Activated T-cell treated with anti-CD3 and anti-CD28 coated beads, Interleukin-2, amount 50 U/mL, for 72 hours (primary cell): Measurements from ENCODE around the gene BST1. TPM values are rescaled to one million over a fixed set of nuclear protein-coding genes. Genes with fewer than 3 reads are reported as not detected.

ENCODE experiments used
- ATAC-seq, 2 donors: fragments of 150-1000 bp; cut with Tn5 transposase; replicated peaks in 1 of 2; 2 replicates each; pipeline ENCODE4 v1.10.0; 2021; ENCODE audit warnings: moderate library complexity in 2 of 2, mild to moderate bottlenecking in 1 of 2
- DNase-seq, 2 donors: peaks; one replicate each; pipeline ENCODE4 v3.0.0; 2021 to 2022; ENCODE audit warnings: mixed read lengths in 1 of 2
- H3K27ac Mint-ChIP-seq: one replicate; pipeline ENCODE4 v1.8.0; 2022; ENCODE audit warnings: mild to moderate bottlenecking, moderate library complexity, mixed read lengths
- H3K27me3 Mint-ChIP-seq: one replicate; pipeline ENCODE4 v1.8.0; 2022; ENCODE audit warnings: low read depth, mixed read lengths
- H3K36me3 Mint-ChIP-seq, 2 donors: one replicate each; pipeline ENCODE4 v1.8.0; 2022; ENCODE audit warnings: mixed read lengths in 2 of 2, mild to moderate bottlenecking in 1 of 2; ENCODE audit not compliant: insufficient read depth in 2 of 2
- H3K4me1 Mint-ChIP-seq: one replicate; pipeline ENCODE4 v1.8.0; 2022; ENCODE audit warnings: low read depth, mixed read lengths
- H3K4me3 Mint-ChIP-seq, 2 donors: one replicate each; pipeline ENCODE4 v1.8.0; 2022; ENCODE audit warnings: mild to moderate bottlenecking in 2 of 2, mixed read lengths in 2 of 2, moderate library complexity in 2 of 2
- H3K9me3 Mint-ChIP-seq, 2 donors: one replicate each; pipeline ENCODE4 v1.8.0; 2022; ENCODE audit warnings: mixed read lengths in 2 of 2
- total RNA-seq, 2 donors: library from RNA; stranded (reverse); gene quantifications; one replicate each; pipeline ENCODE4 v1.2.3, GENCODE V29; 2022

Gene BST1, protein sequence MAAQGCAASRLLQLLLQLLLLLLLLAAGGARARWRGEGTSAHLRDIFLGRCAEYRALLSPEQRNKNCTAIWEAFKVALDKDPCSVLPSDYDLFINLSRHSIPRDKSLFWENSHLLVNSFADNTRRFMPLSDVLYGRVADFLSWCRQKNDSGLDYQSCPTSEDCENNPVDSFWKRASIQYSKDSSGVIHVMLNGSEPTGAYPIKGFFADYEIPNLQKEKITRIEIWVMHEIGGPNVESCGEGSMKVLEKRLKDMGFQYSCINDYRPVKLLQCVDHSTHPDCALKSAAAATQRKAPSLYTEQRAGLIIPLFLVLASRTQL
- under 1 TPM; 0.24 to 0.65 TPM for total RNA-seq

DNA sequence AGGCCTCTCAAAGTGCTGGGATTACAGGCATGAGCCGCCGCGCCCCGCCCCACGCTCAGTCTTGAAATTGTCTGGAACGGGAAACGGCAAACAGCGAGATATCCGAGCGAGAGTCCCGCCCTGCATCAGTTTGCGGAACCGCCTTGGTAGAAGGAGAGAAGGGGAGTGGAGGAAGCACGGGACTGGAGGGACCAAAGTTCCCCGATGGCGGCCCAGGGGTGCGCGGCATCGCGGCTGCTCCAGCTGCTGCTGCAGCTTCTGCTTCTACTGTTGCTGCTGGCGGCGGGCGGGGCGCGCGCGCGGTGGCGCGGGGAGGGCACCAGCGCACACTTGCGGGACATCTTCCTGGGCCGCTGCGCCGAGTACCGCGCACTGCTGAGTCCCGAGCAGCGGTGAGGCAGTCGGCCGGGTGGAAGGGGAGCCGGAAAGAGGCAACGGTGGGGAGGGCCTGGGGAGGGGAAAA is at the start of gene BST1:
Gene BST1, plus strand, starts transcription at position 125 of the 463 bp plus-strand sequence. Its CDS starts 80 bp downstream, at position 205.
- DNase-seq (peak; percentile 59), ATAC-seq (peak; percentile 80 to 83)
- H3K4me1 Mint-ChIP-seq, result peaks cover 5% of the 10 kb centered on the region
- H3K27me3 Mint-ChIP-seq, result peaks cover 35% of the 10 kb centered on the region
- H3K9me3 Mint-ChIP-seq, result no peaks in the 10 kb centered on the region
- H3K36me3 Mint-ChIP-seq, result no peaks in the 10 kb centered on the region
- peak within 1 kb of the TSS; percentile 87 to 92 for H3K4me3 Mint-ChIP-seq
- peak within 1 kb of the TSS; percentile 34 for H3K27ac Mint-ChIP-seq

- H3K27me3 Mint-ChIP-seq, result no peaks in the 10 kb centered on the region
- peaks cover 5% of the 10 kb centered on the region in 2 donors for H3K36me3 Mint-ChIP-seq
- DNase-seq, result no peak
- H3K4me3 Mint-ChIP-seq, result peak overlapping the region; percentile 98 to 100
- H3K9me3 Mint-ChIP-seq, result no peaks in the 10 kb centered on the region
- ATAC-seq, result no peak
- H3K4me1 Mint-ChIP-seq, result peaks cover 68% of the 10 kb centered on the region
- peak overlapping the region; percentile 99 for H3K27ac Mint-ChIP-seq
Observed at GRCh38 chr4:15653420-15653819, 49.4 kb upstream of the BST1 start.

GRCh38 chr4:15653864-15654592 is 48.8 kb upstream of the BST1 start:
- Mint-ChIP-seq H3K4me1 (peaks cover 68% of the 10 kb centered on the region), H3K27me3 (no peaks in the 10 kb centered on the region), H3K4me3 (peak overlapping the region; percentile 98 to 100), H3K36me3 (peaks cover 5% of the 10 kb centered on the region in 2 donors), H3K9me3 (no peaks in the 10 kb centered on the region), H3K27ac (peak overlapping the region; percentile 99)
- no peak for DNase-seq
- no peak for ATAC-seq

GRCh38 chr4:15654593-15655222 is 48.2 kb upstream of the BST1 start:
- H3K4me1 Mint-ChIP-seq, result peaks cover 68% of the 10 kb centered on the region
- H3K9me3 Mint-ChIP-seq, result no peaks in the 10 kb centered on the region
- no peaks in the 10 kb centered on the region for H3K27me3 Mint-ChIP-seq
- peak overlapping the region; percentile 99 for H3K27ac Mint-ChIP-seq
- DNase-seq, result peak in 1 of 2 donors; percentile 41
- peak overlapping the region; percentile 98 to 100 for H3K4me3 Mint-ChIP-seq
- H3K36me3 Mint-ChIP-seq, result peaks cover 5% of the 10 kb centered on the region in 2 donors
- peak; percentile 63 to 68 for ATAC-seq

- Mint-ChIP-seq H3K9me3 (no peaks in the 10 kb centered on the region), H3K4me3 (peak within 1 kb of the TSS; percentile 98 to 100), H3K4me1 (peaks cover 68% of the 10 kb centered on the region), H3K27me3 (no peaks in the 10 kb centered on the region), H3K36me3 (peaks cover 5% of the 10 kb centered on the region in 2 donors), H3K27ac (peak within 1 kb of the TSS; percentile 99)
- ATAC-seq (peak; percentile 82 to 84), DNase-seq (peak; percentile 88 to 90)
Observed at GRCh38 chr4:15655223-15656037, 47.4 kb upstream of the BST1 start, which contains the start of gene FBXL5. Gene FBXL5, minus strand, starts transcription at chr4:15655357. Its CDS starts 70 bp downstream, at chr4:15655287.

GRCh38 chr4:15656038-15656470 is 46.8 kb upstream of the BST1 start:
- H3K4me1 Mint-ChIP-seq, result peaks cover 68% of the 10 kb centered on the region
- peaks cover 5% of the 10 kb centered on the region in 2 donors for H3K36me3 Mint-ChIP-seq
- H3K4me3 Mint-ChIP-seq, result peak overlapping the region; percentile 88 to 95
- no peaks in the 10 kb centered on the region for H3K9me3 Mint-ChIP-seq
- DNase-seq, result no peak
- peak overlapping the region; percentile 93 for H3K27ac Mint-ChIP-seq
- H3K27me3 Mint-ChIP-seq, result no peaks in the 10 kb centered on the region
- ATAC-seq, result no peak

DNA sequence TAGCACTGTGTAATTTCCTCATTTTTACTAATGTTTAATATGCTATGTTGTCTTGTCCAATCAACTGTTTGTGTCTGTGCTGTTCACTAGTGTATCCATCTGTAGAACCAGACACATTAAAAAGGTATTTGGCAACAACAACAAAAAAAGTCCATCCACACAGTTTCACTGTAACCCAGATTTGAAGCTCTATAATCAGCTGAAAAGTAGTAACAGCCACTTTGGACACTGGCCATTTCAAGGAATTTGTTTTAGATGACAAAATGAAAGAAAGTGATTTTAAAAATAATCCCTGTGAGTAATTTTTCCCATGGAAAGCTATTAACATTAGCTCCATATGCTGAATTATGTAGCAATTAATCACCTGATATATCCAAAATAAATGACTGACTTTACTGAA is 45.5 kb upstream of the BST1 start:
- Mint-ChIP-seq H3K4me1 (peaks cover 59% of the 10 kb centered on the region), H3K9me3 (no peaks in the 10 kb centered on the region), H3K4me3 (peak overlapping the region in 1 of 2 donors; percentile 69), H3K36me3 (peaks cover 5% of the 10 kb centered on the region in 2 donors), H3K27ac (no peak overlapping the region), H3K27me3 (no peaks in the 10 kb centered on the region)
- ATAC-seq (no peak), DNase-seq (no peak)

DNA sequence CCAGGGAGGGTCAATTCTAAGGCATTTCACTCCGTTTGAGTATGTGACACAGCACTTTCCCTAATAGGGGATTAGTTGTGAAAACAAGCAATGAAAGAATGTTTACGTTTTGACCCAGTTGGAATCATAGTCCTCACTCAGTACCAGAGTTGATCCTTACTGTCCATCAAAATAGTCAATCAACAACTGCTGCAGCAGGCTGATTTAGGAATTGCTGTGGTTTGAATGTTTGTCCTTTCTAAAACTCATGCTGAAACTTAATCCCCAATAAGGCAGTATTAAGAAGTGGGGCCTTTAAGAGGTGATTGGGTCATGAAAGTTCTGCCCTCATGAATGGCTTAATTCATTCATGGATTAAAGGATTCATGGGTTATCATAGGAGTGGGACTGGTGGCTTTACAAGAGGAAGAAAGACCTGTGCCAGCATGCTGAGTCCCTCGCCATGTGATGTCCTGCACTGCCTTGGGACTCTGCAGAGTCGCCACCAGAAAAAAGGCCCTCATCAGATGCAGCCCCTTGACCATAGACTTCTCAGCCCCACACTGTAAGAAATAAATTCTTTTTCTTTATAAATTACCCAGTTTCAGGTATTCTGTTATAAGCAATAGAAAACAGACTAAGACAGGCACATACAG is 44.6 kb upstream of the BST1 start:
- Mint-ChIP-seq H3K4me1 (peaks cover 52% of the 10 kb centered on the region), H3K36me3 (peaks cover 5% of the 10 kb centered on the region in 2 donors), H3K27ac (no peak overlapping the region), H3K27me3 (no peaks in the 10 kb centered on the region), H3K9me3 (no peaks in the 10 kb centered on the region), H3K4me3 (no peak overlapping the region)
- ATAC-seq, result no peak
- no peak for DNase-seq

- no peak overlapping the region for H3K4me3 Mint-ChIP-seq
- no peak overlapping the region for H3K27ac Mint-ChIP-seq
- peaks cover 5% of the 10 kb centered on the region in 2 donors for H3K36me3 Mint-ChIP-seq
- H3K4me1 Mint-ChIP-seq, result peaks cover 46% of the 10 kb centered on the region
- ATAC-seq, result no peak
- no peaks in the 10 kb centered on the region for H3K27me3 Mint-ChIP-seq
- no peaks in the 10 kb centered on the region for H3K9me3 Mint-ChIP-seq
- DNase-seq, result no peak
Observed at GRCh38 chr4:15658781-15659180, 44.1 kb upstream of the BST1 start.

DNA sequence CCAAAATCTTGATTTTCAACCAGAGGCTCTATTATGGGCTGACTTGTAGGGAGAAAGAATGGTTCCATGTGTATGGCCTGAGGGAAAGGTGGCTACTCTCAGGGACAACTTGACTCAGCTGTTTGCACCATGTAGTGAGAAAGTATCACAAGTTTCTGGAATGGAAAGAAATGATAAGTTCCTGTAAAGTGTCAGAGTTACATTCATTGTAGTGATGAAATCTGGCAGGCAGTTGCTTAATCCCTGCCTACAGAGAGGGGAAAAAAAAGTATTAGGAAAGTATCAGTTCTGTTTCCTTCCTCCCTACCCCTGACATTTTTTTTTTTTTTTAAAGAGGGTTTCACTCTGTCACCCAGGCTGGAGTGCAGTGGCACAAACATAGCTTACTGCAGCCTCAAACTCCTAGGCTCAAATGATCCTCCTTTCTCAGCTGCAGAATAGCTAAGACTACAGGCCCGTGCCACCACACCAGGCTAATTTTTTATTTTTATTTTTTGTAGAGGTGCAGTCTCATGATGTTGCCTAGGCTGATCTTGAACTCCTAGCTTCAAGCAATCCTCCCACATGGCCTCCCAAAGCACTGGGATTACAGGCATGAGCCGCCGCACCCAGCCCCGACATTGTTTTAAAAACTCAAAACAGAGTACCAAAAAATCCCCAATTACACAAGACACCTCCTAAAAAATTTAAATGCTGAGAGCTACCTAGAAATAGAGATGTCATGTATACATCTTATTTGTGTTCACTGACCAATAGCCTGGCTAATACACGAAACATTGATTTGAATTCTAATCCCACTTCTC is 42.9 kb upstream of the BST1 start:
- Mint-ChIP-seq H3K27me3 (no peaks in the 10 kb centered on the region), H3K36me3 (peaks cover 1 to 2% of the 10 kb centered on the region in 2 donors), H3K4me3 (peak overlapping the region in 1 of 2 donors; percentile 25), H3K9me3 (no peaks in the 10 kb centered on the region), H3K4me1 (peaks cover 40% of the 10 kb centered on the region), H3K27ac (peak overlapping the region; percentile 85)
- ATAC-seq, result peak; percentile 3 to 16
- peak in 1 of 2 donors; percentile 21 for DNase-seq

DNA sequence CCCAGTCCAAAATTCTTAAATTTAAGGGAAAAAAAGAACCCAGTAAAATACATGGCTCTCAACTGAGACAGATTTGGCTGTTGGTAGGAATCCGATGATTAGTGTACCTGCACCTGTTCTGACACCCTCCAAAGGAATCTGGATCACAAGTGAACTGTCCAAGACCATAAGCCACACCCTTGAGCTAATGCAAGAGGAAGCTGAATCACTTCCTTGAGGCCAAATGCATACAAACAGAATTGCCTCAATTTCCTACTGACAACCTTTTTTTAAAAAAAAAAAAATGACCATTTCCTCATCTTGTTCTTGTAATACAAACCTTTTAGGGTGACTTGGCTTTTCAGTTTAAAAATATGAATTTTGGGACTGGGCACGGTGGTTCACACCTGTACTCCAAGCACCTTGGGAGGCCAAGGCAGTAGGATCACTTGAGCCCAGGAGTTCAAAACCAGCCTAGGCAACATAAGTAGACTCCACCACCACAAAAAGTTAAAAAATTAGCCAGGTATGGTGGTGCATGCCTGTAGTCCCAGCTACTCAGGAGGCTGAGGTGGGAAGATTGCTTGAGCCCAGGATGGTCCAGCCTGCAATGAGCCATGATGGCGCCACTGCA is 37.0 kb upstream of the BST1 start:
- H3K4me3 Mint-ChIP-seq, result no peak overlapping the region

More for the DNA sequence above, 37.0 kb upstream of the BST1 start:
- H3K4me1 Mint-ChIP-seq, result peaks cover 17% of the 10 kb centered on the region
- DNase-seq (no peak), ATAC-seq (no peak)
- no peaks in the 10 kb centered on the region for H3K9me3 Mint-ChIP-seq
- no peak overlapping the region for H3K27ac Mint-ChIP-seq
- H3K27me3 Mint-ChIP-seq, result no peaks in the 10 kb centered on the region
- H3K36me3 Mint-ChIP-seq, result peaks cover 4 to 7% of the 10 kb centered on the region in 2 donors
